HepG2 (cell line): ENCODE results near the gene INO80B. TPM values are rescaled to one million over a fixed set of nuclear protein-coding genes. Genes with fewer than 3 reads are reported as not detected.
A peak's percentile ranks its signal among the peaks of the same experiment; 100 is the strongest.

Experiments
- AGO2 ChIP-seq: fragments of 200-400 bp; formaldehyde crosslinking; optimal IDR thresholded peaks from 2 replicates; pipeline ENCODE3; 2017; ENCODE audit warnings: mild to moderate bottlenecking, low read depth, low read length, moderate library complexity
- ARID2 ChIP-seq: sonication (generic); formaldehyde crosslinking; IDR thresholded peaks from 2 replicates; pipeline ENCODE4 v1.8.1; 2022; ENCODE audit warnings: mild to moderate bottlenecking, missing genetic modification reagents, borderline replicate concordance
- CBX1 ChIP-seq: IDR thresholded peaks from one replicate; pipeline ENCODE4 v1.6.1; 2016; ENCODE audit warnings: antibody characterized with exemption, low read depth
- DBP ChIP-seq: sonication (generic); formaldehyde crosslinking; IDR thresholded peaks from 2 replicates; pipeline ENCODE4 v1.4.0; 2020; ENCODE audit warnings: missing genetic modification reagents; ENCODE audit errors: not compliant biosample characterization
- EHMT2 ChIP-seq: fragments of 200-600 bp; sonication (generic); IDR thresholded peaks from 2 replicates; pipeline ENCODE4 v1.7.0; 2017; ENCODE audit warnings: antibody characterized with exemption, low read depth, low read length, borderline replicate concordance
- FOXK2 ChIP-seq: fragments of 450-650 bp; IDR thresholded peaks from 2 replicates; pipeline ENCODE4 v1.6.1; 2016
- HMG20A ChIP-seq: IDR thresholded peaks from 2 replicates; pipeline ENCODE4 v1.6.1; 2016; ENCODE audit warnings: borderline replicate concordance
- MLX ChIP-seq: IDR thresholded peaks from 2 replicates; pipeline ENCODE4 v1.6.1; 2016
- MZF1 ChIP-seq: sonication (generic); formaldehyde crosslinking; IDR thresholded peaks from 2 replicates; pipeline ENCODE4 v1.8.1; 2023; ENCODE audit warnings: mild to moderate bottlenecking, missing genetic modification reagents, borderline replicate concordance
- NR2F2 ChIP-seq: IDR thresholded peaks from 2 replicates; pipeline ENCODE4 v1.6.1; 2012; ENCODE audit warnings: low read depth, inconsistent platforms, borderline replicate concordance
- RFX5 ChIP-seq: IDR thresholded peaks from 2 replicates; pipeline ENCODE4 v1.6.1; 2011; ENCODE audit warnings: low read depth, low read length, improper control_type of control experiment
- RXRB ChIP-seq: IDR thresholded peaks from 2 replicates; pipeline ENCODE4 v1.6.1; 2016; ENCODE audit warnings: borderline replicate concordance, missing genetic modification reagents, missing compliant biosample characterization
- YEATS4 ChIP-seq: sonication (generic); formaldehyde crosslinking; IDR thresholded peaks from 2 replicates; pipeline ENCODE4 v1.4.0; 2020; ENCODE audit warnings: missing genetic modification reagents, borderline replicate concordance
- ZBTB10 ChIP-seq: sonication (generic); formaldehyde crosslinking; IDR thresholded peaks from 2 replicates; pipeline ENCODE4 v1.4.0; 2020; ENCODE audit warnings: missing genetic modification reagents, borderline replicate concordance
- ZBTB14 ChIP-seq: sonication (generic); formaldehyde crosslinking; IDR thresholded peaks from 2 replicates; pipeline ENCODE4 v1.4.0; 2020; ENCODE audit warnings: missing genetic modification reagents
- ZBTB4 ChIP-seq: sonication (generic); formaldehyde crosslinking; IDR thresholded peaks from 2 replicates; pipeline ENCODE4 v1.4.0; 2020; ENCODE audit warnings: missing genetic modification reagents, mild to moderate bottlenecking, borderline replicate concordance
- ZKSCAN8 ChIP-seq: IDR thresholded peaks from 2 replicates; pipeline ENCODE4 v1.6.1; 2016; ENCODE audit warnings: borderline replicate concordance, missing genetic modification reagents, missing compliant biosample characterization
- ZNF441 ChIP-seq: sonication (generic); formaldehyde crosslinking; IDR thresholded peaks from 2 replicates; pipeline ENCODE4 v1.7.0; 2021; ENCODE audit warnings: missing genetic modification reagents, borderline replicate concordance
- ZNF546 ChIP-seq: sonication (generic); formaldehyde crosslinking; conservative IDR thresholded peaks from 2 replicates; pipeline ENCODE4 v1.8.1; 2023; ENCODE audit warnings: mild to moderate bottlenecking, missing genetic modification reagents
- ZNF644 ChIP-seq: IDR thresholded peaks from 2 replicates; pipeline ENCODE4 v1.6.1; 2016; ENCODE audit warnings: low read depth
- ZNF788 ChIP-seq: sonication (generic); formaldehyde crosslinking; IDR thresholded peaks from 2 replicates; pipeline ENCODE4 v1.5.0; 2020; ENCODE audit warnings: mild to moderate bottlenecking, missing genetic modification reagents, borderline replicate concordance
- polyA plus RNA-seq, 8 experiments: library from polyadenylated mRNA; depleted of rRNA in 3 of 8; stranded (reverse) in 7 of 8; unstranded in 1 of 8; fragments of >200 nt; fragmentation: Illumina TruSeq in 4 of 8; extraction: Trizol in 4 of 8; gene quantifications; 2 replicates each; pipeline versions ENCODE4 v1.2.1 to v1.2.3, GENCODE V29; 2011 to 2016; ENCODE audit warnings: low read depth in 4 of 8, missing spikeins in 1 of 8, mixed read lengths in 1 of 8; ENCODE audit not compliant: insufficient read depth in 1 of 8
- total RNA-seq, 5 experiments: library from RNA; depleted of rRNA; stranded (reverse); fragments of >200 nt; fragmentation: Illumina TruSeq; extraction: Trizol; gene quantifications; 2 replicates each; pipeline ENCODE4 v1.2.3, GENCODE V29; 2016; ENCODE audit warnings: low read depth in 1 of 5

Gene INO80B
- total and polyA plus RNA-seq, 2 of the 13 experiments (the other 11 are each of a cell fraction or from before 2014, with no cell fraction given), result 6.2 to 14.5 TPM

GRCh38 chr2:74507145-74507925, 52.4 kb downstream of the INO80B start, which contains the start of gene PCGF1 (continued):
- TF ChIP-seq MLX (CRISPR knock-in tag) (peak; percentile 61), ZNF441 (CRISPR knock-in tag) (no peak; the same call in 1 of the 2 replicates), EHMT2 (no peak), MZF1 (CRISPR knock-in tag) (peak; percentile 1; the same call in 1 of the 2 replicates), ZNF644 (CRISPR knock-in tag) (0 out of 2 replicates have a peak, but pooled peaks have one; percentile 42), RXRB (CRISPR knock-in tag) (peak; percentile 92), ZBTB14 (CRISPR knock-in tag) (no peak), CBX1 (peak; percentile 66), NR2F2 (no peak), YEATS4 (CRISPR knock-in tag) (peak; percentile 89), RFX5 (0 out of 2 replicates have a peak, but pooled peaks have one; percentile 13), ZKSCAN8 (CRISPR knock-in tag) (peak; percentile 13; the same call in 1 of the 2 replicates), HMG20A (CRISPR knock-in tag) (no peak), ZNF546 (CRISPR knock-in tag) (peak; percentile 83), ZBTB4 (CRISPR knock-in tag) (peak; percentile 63; the same call in 1 of the 2 replicates), AGO2 (peak; percentile 97), ZNF788 (peak; percentile 95), ARID2 (no peak; the same call in 1 of the 2 replicates), DBP (CRISPR knock-in tag) (no peak), ZBTB10 (peak; percentile 96), FOXK2 (0 out of 2 replicates have a peak, but pooled peaks have one; percentile 40)
